Glomerular endothelial cell (primary cell): ENCODE data around the gene PLEKHA4. TPM values are rescaled to one million over a fixed set of nuclear protein-coding genes. Genes with fewer than 3 reads are reported as not detected.
"Not testable (repeated sequence)": the region's sequence is repeated elsewhere in the genome, so short reads cannot be mapped to it uniquely, and the experiment has no call there.

Source experiments
- DNase-seq: peaks from one replicate; pipeline ENCODE4 v3.0.0-alpha.2; 2011; ENCODE audit warnings: low read depth, low spot score; ENCODE audit errors: extremely low read depth
- total RNA-seq: library from RNA; depleted of rRNA; stranded (reverse); fragments of >200 nt; gene quantifications from 2 replicates; pipeline ENCODE4 v1.2.3, GENCODE V29; 2015

PLEKHA4 gene
- total RNA-seq, 1 donor from 2014 or later: 4.0 TPM

DNA sequence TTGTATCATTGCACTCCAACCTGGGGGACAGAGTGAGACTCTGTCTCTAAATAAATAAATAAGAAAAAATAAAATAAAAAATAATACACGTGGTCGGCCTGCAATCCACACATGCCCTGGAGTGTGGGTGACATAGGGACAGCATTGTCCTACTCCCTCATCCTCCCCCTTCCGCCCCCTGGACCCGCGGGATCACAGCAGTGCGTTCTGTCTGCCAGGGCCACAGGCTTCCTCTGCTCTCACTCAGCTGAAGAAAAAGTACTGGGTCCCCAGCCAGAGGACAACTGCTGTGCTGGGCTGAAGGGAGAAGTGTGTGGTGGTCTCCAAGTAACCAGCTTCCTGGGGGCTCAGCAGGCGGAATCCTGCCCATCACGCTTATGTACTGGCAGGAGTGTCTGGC, 63.9 kb downstream of the PLEKHA4 start:
- DNase-seq: no peak

DNA sequence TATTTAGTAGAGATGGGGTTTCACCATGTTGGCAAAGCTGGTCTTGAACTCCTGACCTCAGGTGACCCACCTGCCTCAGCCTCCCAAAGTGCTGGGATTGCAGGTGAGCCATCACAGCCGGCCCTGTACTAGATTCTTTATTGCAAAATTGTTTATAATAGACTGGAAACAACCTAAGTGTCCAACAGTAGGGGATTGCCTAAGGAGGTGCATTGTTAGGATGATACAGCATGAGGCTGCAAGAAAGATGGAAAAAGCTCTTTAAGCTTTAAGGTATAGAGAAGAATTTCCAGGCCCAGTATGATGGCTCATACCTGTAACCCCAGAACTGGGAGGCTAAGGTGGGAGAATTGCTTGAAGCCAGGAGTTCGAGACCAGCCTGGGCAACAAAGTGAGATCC, 65.8 kb downstream of the PLEKHA4 start:
- DNase-seq: no peak

DNA sequence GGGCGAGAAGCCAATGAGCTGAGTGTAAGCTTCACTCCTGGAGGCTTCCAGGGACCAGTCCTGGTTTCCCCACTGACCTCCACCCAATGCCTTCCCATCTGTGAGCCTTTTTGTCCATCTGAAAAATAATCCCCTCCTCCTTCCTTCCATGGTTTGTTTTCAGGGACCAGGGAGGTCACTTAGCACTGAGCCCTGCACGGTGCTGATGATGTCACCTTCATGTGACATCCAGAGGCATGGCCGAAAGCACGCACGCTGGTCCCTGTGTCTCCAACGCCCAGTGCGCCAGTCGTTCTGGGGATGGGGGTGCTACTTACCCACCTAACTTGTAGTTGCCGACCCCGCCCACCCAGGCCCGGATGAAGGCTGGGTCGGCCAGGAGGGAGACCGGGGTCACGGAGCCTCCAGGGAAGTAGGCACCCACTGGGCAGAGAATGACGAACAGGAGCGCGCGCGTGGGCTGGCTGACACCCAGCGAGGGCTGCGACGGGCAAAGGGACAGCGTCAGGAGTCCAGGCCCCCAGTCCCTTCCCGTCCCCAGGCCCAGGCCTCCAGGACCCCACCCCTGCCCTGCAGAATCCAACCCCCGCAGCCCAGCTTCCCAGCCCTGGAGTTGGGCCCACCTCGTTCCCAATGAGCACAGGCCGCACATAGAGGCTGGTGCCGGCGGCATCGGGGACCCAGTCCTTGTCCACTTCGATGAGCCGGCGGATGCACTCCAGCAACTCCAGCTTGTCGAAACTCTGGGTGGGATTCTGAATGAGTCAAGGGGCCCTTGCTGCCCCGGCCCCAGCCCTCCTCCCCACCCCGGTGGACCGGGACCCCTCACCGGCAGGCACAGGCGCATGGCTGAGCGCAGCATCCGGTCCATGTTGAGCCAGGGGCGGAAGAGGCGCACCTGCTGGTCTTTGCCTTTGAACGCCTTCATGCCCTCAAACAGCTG, 68.8 kb downstream of the PLEKHA4 start:
- no peak for DNase-seq

DNA sequence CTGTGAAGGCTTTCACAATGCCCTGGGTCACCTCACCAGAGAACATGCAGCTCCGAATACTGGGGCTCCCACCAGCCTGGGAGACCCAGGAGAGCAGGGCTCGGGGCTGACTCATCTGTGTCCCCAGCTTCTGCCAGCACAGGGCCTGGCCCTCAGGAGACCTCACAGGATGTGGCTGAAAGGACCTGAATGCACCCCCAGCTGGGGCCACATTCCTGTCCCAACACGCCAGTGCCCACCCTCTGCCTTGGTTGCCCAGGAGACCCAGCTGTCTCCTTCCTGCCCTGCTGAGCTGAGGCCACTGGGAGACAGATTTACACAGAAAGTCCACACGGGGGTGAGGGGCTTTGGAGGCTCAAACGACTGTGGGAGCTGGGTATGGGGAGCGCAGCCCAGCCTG, 69.5 kb downstream of the PLEKHA4 start:
- DNase-seq: no peak

DNA sequence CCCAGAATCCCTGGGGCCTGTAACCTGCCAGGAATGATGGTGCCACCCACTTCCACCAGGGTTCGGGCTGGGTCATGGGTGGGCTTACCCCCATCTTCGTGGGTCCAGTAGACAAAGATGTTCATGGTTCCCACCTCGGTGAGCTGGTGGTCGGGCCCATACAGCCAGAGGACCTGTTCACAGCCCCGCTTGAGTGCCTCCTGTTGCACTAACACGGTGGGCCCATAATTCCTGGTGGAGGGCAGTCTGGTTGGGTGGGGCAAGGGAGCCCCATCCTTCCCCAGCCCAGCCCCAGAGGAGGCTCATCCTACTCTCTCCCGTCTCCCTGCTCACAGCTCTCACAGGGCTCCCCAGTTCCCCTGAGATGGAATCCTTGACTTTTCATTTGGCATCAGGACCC, 71.3 kb downstream of the PLEKHA4 start:
- DNase-seq: no peak

DNA sequence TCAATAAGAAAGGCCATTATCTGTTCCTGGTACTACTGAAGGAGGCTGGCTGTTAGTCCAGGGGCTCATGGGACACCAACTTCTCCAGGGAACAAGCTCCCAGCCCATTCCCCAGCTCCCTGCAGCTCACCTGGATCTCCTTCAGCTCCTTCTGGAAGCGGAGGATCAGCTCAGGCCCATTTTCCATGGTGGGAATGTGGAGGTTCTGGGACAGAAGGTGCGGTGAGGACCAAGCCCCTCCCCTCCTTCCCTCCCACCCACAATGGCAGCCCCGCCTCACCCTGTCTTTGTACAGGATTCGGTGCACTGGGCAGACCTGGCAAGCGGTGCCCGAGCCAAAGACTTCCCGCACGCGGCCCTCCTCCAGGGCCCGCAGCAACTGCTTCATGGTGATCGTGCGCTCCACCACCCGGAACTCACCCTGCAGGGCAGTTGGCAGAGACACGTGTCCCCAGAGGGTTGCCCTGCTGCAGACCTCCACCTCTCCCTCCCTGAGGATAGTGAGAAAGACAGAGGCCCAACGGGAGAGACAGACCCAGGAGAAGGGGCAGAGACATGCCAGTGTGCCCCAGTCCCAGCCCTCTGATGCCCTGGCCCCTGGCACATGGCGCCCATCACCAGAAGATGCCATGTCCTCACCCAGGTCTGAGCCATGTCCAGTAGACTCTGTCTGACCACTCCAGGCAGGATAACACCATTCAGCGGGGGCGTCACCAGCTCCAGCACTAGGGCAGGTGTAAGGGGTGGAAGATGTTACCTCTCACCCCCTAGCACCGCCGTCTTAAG, 71.9 kb downstream of the PLEKHA4 start:
- no peak for DNase-seq

DNA sequence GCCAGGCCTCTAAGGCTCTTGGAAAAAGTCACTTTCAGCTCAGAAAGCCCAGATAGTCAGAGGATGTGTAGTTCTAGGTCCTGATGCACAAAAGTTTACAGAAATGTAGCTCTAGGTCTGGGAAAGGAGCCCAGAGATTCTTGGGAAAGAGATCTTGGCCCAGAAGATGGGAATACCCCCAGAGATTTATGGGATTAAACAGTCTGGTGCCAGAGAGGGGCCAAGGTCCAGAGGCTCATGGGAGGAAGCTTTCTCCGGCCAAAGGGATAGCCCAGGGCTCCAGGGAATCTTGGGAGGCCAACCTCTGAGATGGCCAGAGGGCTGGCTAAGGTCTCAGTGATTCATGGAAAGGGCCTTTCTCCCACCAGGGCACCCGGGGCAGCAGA, 72.7 kb downstream of the PLEKHA4 start:
- DNase-seq: no peak

DNA sequence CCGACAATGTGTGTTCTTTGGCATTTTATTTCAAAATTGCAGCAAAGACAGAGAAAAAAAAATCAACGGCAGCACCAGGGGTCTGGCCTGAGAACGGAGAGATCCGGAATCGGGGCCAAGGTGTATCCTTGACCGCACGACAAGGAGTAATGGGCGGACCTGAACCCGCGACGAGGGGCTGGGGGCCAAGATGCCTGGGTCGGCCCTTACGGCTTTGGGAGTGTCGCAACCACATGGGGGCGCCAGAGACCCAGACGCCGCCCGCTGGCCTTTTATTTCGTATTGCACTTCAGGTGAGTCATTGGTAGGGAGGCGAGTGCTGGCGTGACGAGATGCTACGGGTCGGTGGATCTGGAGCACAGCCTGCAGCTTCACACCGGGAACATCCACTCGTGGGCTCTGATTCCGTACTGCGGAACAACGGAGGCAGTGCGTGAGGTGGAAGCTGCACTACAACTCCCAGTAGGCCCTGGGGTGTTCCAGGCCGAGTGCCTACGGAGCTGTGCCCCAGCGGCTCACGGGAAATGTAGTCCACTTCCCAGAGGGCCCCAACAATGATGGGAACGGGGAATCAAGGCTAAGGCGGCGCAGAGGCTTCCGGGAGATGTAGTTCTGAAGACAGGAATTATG, 73.2 kb downstream of the PLEKHA4 start:
- peak; percentile 69 for DNase-seq

DNA sequence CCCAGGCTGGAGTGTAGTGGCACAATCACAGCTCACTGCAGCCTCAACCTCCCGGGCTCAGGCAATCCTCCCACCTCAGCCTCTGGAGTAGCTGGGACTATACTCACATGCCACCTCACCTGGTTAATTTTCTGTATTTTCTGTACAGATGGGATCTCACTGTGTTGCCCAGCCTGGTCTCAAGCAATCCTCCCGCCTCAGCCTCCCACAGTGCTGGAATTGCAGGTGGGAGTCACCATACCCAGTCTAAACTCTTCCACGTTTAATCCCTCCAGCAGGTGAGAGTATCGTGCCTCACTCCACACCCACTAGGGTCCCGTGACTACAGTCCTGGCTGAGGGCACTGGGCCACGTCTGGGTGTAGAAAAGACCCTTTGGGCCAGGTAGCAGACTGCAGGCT, 74.1 kb downstream of the PLEKHA4 start:
- DNase-seq: no peak

DNA sequence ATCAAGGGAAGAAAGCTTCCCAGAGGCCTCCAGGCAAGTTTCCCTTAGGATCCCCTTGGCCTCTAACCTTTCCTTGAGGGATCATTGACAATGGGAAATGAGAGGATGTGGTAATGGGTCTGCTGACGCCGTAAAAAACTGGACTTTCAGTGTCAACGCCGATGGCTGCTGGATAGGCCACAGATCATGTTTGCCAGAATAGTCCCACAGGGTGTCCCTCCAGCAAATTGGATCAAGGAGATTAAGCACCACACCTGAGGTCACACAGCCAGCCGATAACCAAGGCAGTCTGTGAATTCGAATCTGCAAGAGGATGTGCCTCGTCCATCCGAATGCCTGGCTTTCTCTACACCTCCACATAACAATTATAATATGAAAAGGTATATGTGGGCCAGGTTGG, 75.1 kb downstream of the PLEKHA4 start:
- DNase-seq: no peak

DNA sequence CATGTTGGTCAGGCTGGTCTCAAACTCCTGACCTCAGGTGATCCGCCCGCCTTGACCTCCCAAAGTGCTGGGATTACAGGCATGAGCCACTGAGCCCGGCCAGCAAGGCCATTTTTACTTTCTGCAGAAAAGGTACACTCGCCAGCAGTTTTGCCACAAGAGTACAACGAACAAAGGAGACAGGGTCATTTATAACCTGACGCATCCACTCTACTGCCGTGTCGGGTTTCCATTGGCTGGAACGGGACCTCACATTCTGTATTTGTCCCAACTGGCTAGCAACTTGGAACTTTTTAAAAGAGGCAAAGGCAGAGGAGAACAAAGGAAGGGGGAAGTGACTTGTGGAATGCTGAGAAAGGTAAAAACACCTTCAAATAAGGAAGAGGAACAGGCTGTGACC, 81.1 kb downstream of the PLEKHA4 start:
- DNase-seq: not testable (repeated sequence)

Other genes with a start within 250 kb of the PLEKHA4 start
- gene RPL18, start 249.4 kb downstream of the PLEKHA4 start, total RNA-seq: 1,686 and 2,007 TPM in 2 replicates
- 8.9 and 21.2 TPM in 2 replicates for gene SPHK2, start 249.1 kb downstream of the PLEKHA4 start, total RNA-seq
- gene DBP, start 231.2 kb downstream of the PLEKHA4 start, total RNA-seq: 2.9 and 4.1 TPM in 2 replicates
- 2.6 and 3.2 TPM in 2 replicates for gene CA11, start 222.4 kb downstream of the PLEKHA4 start, total RNA-seq
- 1.4 and 1.8 TPM in 2 replicates for gene NTN5, start 195.6 kb downstream of the PLEKHA4 start, total RNA-seq
- gene FUT2, start 172.6 kb downstream of the PLEKHA4 start, total RNA-seq: not detected in 2 replicates
- 0.29 and 1.6 TPM in 2 replicates for gene MAMSTR, start 148.9 kb downstream of the PLEKHA4 start, total RNA-seq
- 153 and 158 TPM in 2 replicates for gene RASIP1, start 128.0 kb downstream of the PLEKHA4 start, total RNA-seq
- not detected in 2 replicates for gene IZUMO1, start 121.7 kb downstream of the PLEKHA4 start, total RNA-seq
- 6.1 and 6.4 TPM in 2 replicates for gene FUT1, start 116.0 kb downstream of the PLEKHA4 start, total RNA-seq
- gene FGF21, start 113.1 kb downstream of the PLEKHA4 start, total RNA-seq: not detected in 2 replicates
- 53.3 and 71.8 TPM in 2 replicates for gene BCAT2, start 57.6 kb downstream of the PLEKHA4 start, total RNA-seq
- gene HSD17B14, start 32.1 kb downstream of the PLEKHA4 start, total RNA-seq: 38.8 and 39.6 TPM in 2 replicates
- gene PPP1R15A, start 3.8 kb upstream of the PLEKHA4 start, total RNA-seq: 74.2 and 82.8 TPM in 2 replicates
- gene TULP2, start 30.1 kb upstream of the PLEKHA4 start, total RNA-seq: 0.19 TPM in 1 of 2 replicates, not detected in the other
- gene NUCB1, start 31.7 kb upstream of the PLEKHA4 start, total RNA-seq: 446 and 494 TPM in 2 replicates
- gene DHDH, start 65.1 kb upstream of the PLEKHA4 start, total RNA-seq: not detected in 2 replicates
- gene BAX, start 86.3 kb upstream of the PLEKHA4 start, total RNA-seq: 208 and 237 TPM in 2 replicates
- 2,985 and 5,472 TPM in 2 replicates for gene FTL, start 96.7 kb upstream of the PLEKHA4 start, total RNA-seq
- gene GYS1, start 124.7 kb upstream of the PLEKHA4 start, total RNA-seq: 40.0 and 41.5 TPM in 2 replicates
- gene RUVBL2, start 125.3 kb upstream of the PLEKHA4 start, total RNA-seq: 132 and 133 TPM in 2 replicates
- gene LHB, start 148.5 kb upstream of the PLEKHA4 start, total RNA-seq: 0.76 TPM in 1 of 2 replicates, not detected in the other
- gene CGB3, start 155.7 kb upstream of the PLEKHA4 start, total RNA-seq: not detected in 2 replicates
- not detected in 2 replicates for gene CGB2, start 163.3 kb upstream of the PLEKHA4 start, total RNA-seq
- gene CGB1, start 168.3 kb upstream of the PLEKHA4 start, total RNA-seq: not detected in 2 replicates
- not detected in 2 replicates for gene CGB5, start 175.2 kb upstream of the PLEKHA4 start, total RNA-seq
- gene CGB8, start 180.5 kb upstream of the PLEKHA4 start, total RNA-seq: not detected in 2 replicates
- gene CGB7, start 189.1 kb upstream of the PLEKHA4 start, total RNA-seq: not detected in 2 replicates
- gene NTF4, start 196.2 kb upstream of the PLEKHA4 start, total RNA-seq: not detected in 2 replicates
- 0.06 TPM in 1 of 2 replicates, not detected in the other for gene KCNA7, start 204.1 kb upstream of the PLEKHA4 start, total RNA-seq
- gene SNRNP70, start 216.8 kb upstream of the PLEKHA4 start, total RNA-seq: 156 and 289 TPM in 2 replicates
- 5.4 and 7.7 TPM in 2 replicates for gene LIN7B, start 245.8 kb upstream of the PLEKHA4 start, total RNA-seq